ENCODE measurements around the gene ZNF133. TPM values are rescaled to one million over a fixed set of nuclear protein-coding genes. Genes with fewer than 3 reads are reported as not detected.

The ZNF133 gene
- total RNA-seq, 1 experiment from 2014 or later: 8.2 TPM

DNA sequence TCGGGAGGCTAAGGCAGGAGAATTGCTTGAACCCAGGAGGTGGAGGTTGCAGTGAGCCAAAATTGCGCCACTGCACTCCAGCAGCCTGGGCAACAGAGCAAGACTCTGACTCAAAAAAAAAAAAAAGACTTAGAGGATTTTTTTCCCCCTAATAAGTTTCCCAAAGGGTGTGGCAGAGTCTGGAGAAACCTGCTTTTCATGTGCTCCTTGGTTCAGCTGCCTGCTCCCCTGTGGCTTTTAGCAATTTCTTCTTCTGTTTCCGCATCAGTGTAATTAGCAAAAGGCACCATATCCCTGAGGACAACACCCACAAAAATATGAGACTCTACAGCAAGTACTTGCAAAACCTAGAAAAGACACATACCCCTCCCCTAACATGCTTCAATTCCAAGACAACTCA is 28.6 kb upstream of the ZNF133 start:
- TF ChIP-seq SIN3A (IDR thresholded peaks at IDR 0.05; ENCODE audit: borderline replicate concordance, insufficient read depth, low read depth, low read length): no peak
- TF ChIP-seq TCF7L2 (IDR thresholded peaks at IDR 0.05; ENCODE audit: low read depth, low read length): no peak
- TF ChIP-seq, protein P1, sequence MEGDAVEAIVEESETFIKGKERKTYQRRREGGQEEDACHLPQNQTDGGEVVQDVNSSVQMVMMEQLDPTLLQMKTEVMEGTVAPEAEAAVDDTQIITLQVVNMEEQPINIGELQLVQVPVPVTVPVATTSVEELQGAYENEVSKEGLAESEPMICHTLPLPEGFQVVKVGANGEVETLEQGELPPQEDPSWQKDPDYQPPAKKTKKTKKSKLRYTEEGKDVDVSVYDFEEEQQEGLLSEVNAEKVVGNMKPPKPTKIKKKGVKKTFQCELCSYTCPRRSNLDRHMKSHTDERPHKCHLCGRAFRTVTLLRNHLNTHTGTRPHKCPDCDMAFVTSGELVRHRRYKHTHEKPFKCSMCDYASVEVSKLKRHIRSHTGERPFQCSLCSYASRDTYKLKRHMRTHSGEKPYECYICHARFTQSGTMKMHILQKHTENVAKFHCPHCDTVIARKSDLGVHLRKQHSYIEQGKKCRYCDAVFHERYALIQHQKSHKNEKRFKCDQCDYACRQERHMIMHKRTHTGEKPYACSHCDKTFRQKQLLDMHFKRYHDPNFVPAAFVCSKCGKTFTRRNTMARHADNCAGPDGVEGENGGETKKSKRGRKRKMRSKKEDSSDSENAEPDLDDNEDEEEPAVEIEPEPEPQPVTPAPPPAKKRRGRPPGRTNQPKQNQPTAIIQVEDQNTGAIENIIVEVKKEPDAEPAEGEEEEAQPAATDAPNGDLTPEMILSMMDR (IDR thresholded peaks at IDR 0.05): no peak
- TF ChIP-seq, protein P2, sequence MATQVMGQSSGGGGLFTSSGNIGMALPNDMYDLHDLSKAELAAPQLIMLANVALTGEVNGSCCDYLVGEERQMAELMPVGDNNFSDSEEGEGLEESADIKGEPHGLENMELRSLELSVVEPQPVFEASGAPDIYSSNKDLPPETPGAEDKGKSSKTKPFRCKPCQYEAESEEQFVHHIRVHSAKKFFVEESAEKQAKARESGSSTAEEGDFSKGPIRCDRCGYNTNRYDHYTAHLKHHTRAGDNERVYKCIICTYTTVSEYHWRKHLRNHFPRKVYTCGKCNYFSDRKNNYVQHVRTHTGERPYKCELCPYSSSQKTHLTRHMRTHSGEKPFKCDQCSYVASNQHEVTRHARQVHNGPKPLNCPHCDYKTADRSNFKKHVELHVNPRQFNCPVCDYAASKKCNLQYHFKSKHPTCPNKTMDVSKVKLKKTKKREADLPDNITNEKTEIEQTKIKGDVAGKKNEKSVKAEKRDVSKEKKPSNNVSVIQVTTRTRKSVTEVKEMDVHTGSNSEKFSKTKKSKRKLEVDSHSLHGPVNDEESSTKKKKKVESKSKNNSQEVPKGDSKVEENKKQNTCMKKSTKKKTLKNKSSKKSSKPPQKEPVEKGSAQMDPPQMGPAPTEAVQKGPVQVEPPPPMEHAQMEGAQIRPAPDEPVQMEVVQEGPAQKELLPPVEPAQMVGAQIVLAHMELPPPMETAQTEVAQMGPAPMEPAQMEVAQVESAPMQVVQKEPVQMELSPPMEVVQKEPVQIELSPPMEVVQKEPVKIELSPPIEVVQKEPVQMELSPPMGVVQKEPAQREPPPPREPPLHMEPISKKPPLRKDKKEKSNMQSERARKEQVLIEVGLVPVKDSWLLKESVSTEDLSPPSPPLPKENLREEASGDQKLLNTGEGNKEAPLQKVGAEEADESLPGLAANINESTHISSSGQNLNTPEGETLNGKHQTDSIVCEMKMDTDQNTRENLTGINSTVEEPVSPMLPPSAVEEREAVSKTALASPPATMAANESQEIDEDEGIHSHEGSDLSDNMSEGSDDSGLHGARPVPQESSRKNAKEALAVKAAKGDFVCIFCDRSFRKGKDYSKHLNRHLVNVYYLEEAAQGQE (IDR thresholded peaks at IDR 0.05; ENCODE audit: insufficient read depth in 1 of 2, low read depth in 2 of 2, low read length in 1 of 2): no peak
- TF ChIP-seq POLR2AphosphoS5 (IDR thresholded peaks at IDR 0.05; ENCODE audit: low read depth, low read length): no peak
- ATAC-seq: no peak
- Histone ChIP-seq H3K36me3 (ENCODE audit: control insufficient read depth, insufficient read depth, low read length) (no peaks in the 10 kb centered on the region), H3K27ac (ENCODE audit: low read length) (no peak overlapping the region), H3K4me3 (ENCODE audit: low read depth in 2 of 2, low read length in 2 of 2) (no peak overlapping the region), H3K9me3 (ENCODE audit: control insufficient read depth, insufficient read depth, low read depth, low read length) (no peaks in the 10 kb centered on the region), H3K4me1 (ENCODE audit: control insufficient read depth, insufficient read depth, low read length) (no peaks in the 10 kb centered on the region), H3K27me3 (ENCODE audit: control insufficient read depth, insufficient read depth, low read length) (no peaks in the 10 kb centered on the region)
- ChIA-PET POLR2A (no interaction called here), CTCF (interaction anchor here (0.7 kb wide), 1 partner anchor 117 kb away, joined by 6 read pairs; no protein-coding TSS in a partner anchor)
- BruUV-seq (replicated peaks): no TSS peak
- intact Hi-C loops (cut with micrococcal nuclease; ENCODE audit: unreplicated experiment): no loop called here
- no peak for DNase-seq (ENCODE audit: low read depth, low spot score)
- in situ Hi-C loops (cut with HindIII; ENCODE audit: low pct_unique_long_range_greater_than_20kb, low sequenced_read_pairs): no loop called here

DNA sequence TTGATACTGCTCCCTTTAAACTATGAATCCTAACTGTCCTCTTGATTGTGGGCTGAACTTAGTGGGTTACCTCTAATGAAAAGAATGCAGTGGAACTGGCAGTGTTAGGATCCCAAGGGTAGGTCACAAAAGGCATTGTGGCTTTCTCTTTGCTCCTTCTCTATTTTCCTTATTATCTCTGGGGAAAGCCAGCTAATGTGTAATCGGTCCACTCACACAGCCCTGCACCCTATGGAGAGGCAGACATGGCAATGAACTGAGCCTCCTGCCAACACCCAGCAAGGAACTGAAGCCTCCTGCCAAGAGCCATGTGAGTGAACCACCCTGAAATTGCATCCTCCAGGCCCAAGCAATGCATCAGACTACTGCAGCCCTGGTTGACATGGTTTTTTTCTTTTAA is 24.6 kb upstream of the ZNF133 start:
- TF ChIP-seq POLR2AphosphoS5 (IDR thresholded peaks at IDR 0.05; ENCODE audit: low read depth, low read length) (no peak), TCF7L2 (IDR thresholded peaks at IDR 0.05; ENCODE audit: low read depth, low read length) (no peak), SIN3A (IDR thresholded peaks at IDR 0.05; ENCODE audit: borderline replicate concordance, insufficient read depth, low read depth, low read length) (no peak)
- TF ChIP-seq, protein P1 (IDR thresholded peaks at IDR 0.05): no peak
- TF ChIP-seq, protein P2 (IDR thresholded peaks at IDR 0.05; ENCODE audit: insufficient read depth in 1 of 2, low read depth in 2 of 2, low read length in 1 of 2): no peak
- no peaks in the 10 kb centered on the region for H3K36me3 ChIP-seq (ENCODE audit: control insufficient read depth, insufficient read depth, low read length)
- CTCF ChIA-PET: no interaction called here
- BruUV-seq (replicated peaks): no TSS peak
- no peaks in the 10 kb centered on the region for H3K9me3 ChIP-seq (ENCODE audit: control insufficient read depth, insufficient read depth, low read depth, low read length)
- DNase-seq (ENCODE audit: low read depth, low spot score): no peak
- ATAC-seq: no peak
- no peaks in the 10 kb centered on the region for H3K27me3 ChIP-seq (ENCODE audit: control insufficient read depth, insufficient read depth, low read length)
- POLR2A ChIA-PET: no interaction called here
- intact Hi-C loops (cut with micrococcal nuclease; ENCODE audit: unreplicated experiment) (no loop called here), in situ Hi-C loops (cut with HindIII; ENCODE audit: low pct_unique_long_range_greater_than_20kb, low sequenced_read_pairs) (no loop called here)
- no peak overlapping the region for H3K27ac ChIP-seq (ENCODE audit: low read length)
- H3K4me3 ChIP-seq (ENCODE audit: low read depth in 2 of 2, low read length in 2 of 2): no peak overlapping the region
- H3K4me1 ChIP-seq (ENCODE audit: control insufficient read depth, insufficient read depth, low read length): no peaks in the 10 kb centered on the region

Measured in Panc1 (cell line).